ENCODE measurements around the gene PDGFRB. TPM values are rescaled to one million over a fixed set of nuclear protein-coding genes. Genes with fewer than 3 reads are reported as not detected.

The PDGFRB gene
- total and polyA plus RNA-seq, 10 of the 15 experiments (the other 5 are each of a cell fraction or from before 2014, with no cell fraction given) = 0.02 to 3.0 (median 1.0) TPM

GRCh38 chr5:150070821-150071220 lies 84.8 kb downstream of the PDGFRB start:
- Histone ChIP-seq H3K9ac (ENCODE audit: control insufficient read depth, insufficient read depth, low read length) (no peak overlapping the region), H3K36me3 (ENCODE audit: control insufficient read depth in 2 of 2, insufficient read depth in 2 of 2, low read length in 1 of 2) (no peaks in the 10 kb centered on the region), H3K27ac (ENCODE audit: control insufficient read depth, insufficient read depth) (no peak overlapping the region), H3K4me3 (no peak overlapping the region), H4K20me1 (ENCODE audit: control insufficient read depth, insufficient read depth) (no peaks in the 10 kb centered on the region), H3K79me2 (ENCODE audit: control insufficient read depth, insufficient read depth, low read length) (no peaks in the 10 kb centered on the region), H2AFZ (ENCODE audit: control insufficient read depth, low read depth, low read length) (no peak overlapping the region), H3K4me2 (ENCODE audit: control insufficient read depth, insufficient read depth) (no peak overlapping the region), H3K4me1 (ENCODE audit: control insufficient read depth, insufficient read depth, low read length) (no peaks in the 10 kb centered on the region), H3K9me3 (replicated peaks; ENCODE audit: control insufficient read depth, insufficient read depth, low read length) (no peaks in the 10 kb centered on the region), H3K27me3 (replicated peaks in 1 of 2; ENCODE audit: control insufficient read depth in 2 of 2, insufficient read depth in 2 of 2, low read length in 1 of 2) (no peaks in the 10 kb centered on the region)
- no TSS peak for BruUV-seq (replicated peaks)
- 20% methylated on average over 3 of the region's 3 CpGs for WGBS (ENCODE audit: insufficient coverage, insufficient replicate concordance, low lambda C conversion rate, missing lambda C conversion rate)
- in situ Hi-C loops (cut with MboI) = no loop called here
- DNase-seq (ENCODE audit: low read depth, low spot score) = no peak
- ChIA-PET CTCF (interaction anchor here (0.7 kb wide), 1 partner anchor 21 kb away, joined by 3 read pairs; no protein-coding TSS in a partner anchor), POLR2A (no interaction called here), SMC1A (ENCODE audit: uncharacterized antibody, unreplicated experiment) (no interaction called here), RAD21 (ENCODE audit: unreplicated experiment) (no interaction called here)
- FAIRE-seq = no peak
- no peak for TF ChIP-seq HDGF (IDR thresholded peaks at IDR 0.05)
- intact Hi-C loops (cut with micrococcal nuclease; ENCODE audit: unreplicated experiment) = no loop called here
- ATAC-seq = no peak

GRCh38 chr5:150069672-150070627 lies 85.7 kb downstream of the PDGFRB start:
- Histone ChIP-seq H3K9me3 (replicated peaks; ENCODE audit: control insufficient read depth, insufficient read depth, low read length) (no peaks in the 10 kb centered on the region), H3K79me2 (ENCODE audit: control insufficient read depth, insufficient read depth, low read length) (no peaks in the 10 kb centered on the region), H3K4me2 (ENCODE audit: control insufficient read depth, insufficient read depth) (no peak overlapping the region), H4K20me1 (ENCODE audit: control insufficient read depth, insufficient read depth) (no peaks in the 10 kb centered on the region), H2AFZ (ENCODE audit: control insufficient read depth, low read depth, low read length) (no peak overlapping the region), H3K4me3 (no peak overlapping the region), H3K27ac (ENCODE audit: control insufficient read depth, insufficient read depth) (no peak overlapping the region), H3K9ac (ENCODE audit: control insufficient read depth, insufficient read depth, low read length) (no peak overlapping the region), H3K4me1 (ENCODE audit: control insufficient read depth, insufficient read depth, low read length) (no peaks in the 10 kb centered on the region), H3K27me3 (replicated peaks in 1 of 2; ENCODE audit: control insufficient read depth in 2 of 2, insufficient read depth in 2 of 2, low read length in 1 of 2) (no peaks in the 10 kb centered on the region), H3K36me3 (ENCODE audit: control insufficient read depth in 2 of 2, insufficient read depth in 2 of 2, low read length in 1 of 2) (no peaks in the 10 kb centered on the region)
- DNase-seq (ENCODE audit: low read depth, low spot score) (no peak), ATAC-seq (no peak), FAIRE-seq (no peak)
- ChIA-PET POLR2A (no interaction called here), CTCF (interaction anchor here (0.8 kb wide), 1 partner anchor 12 kb away, joined by 3 read pairs; no protein-coding TSS in a partner anchor), RAD21 (ENCODE audit: unreplicated experiment) (no interaction called here), SMC1A (ENCODE audit: uncharacterized antibody, unreplicated experiment) (interaction anchor here (0.6 kb wide), 1 partner anchor 65 kb away, joined by 3 read pairs; no protein-coding TSS in a partner anchor)
- BruUV-seq (replicated peaks) = no TSS peak
- intact Hi-C loops (cut with micrococcal nuclease; ENCODE audit: unreplicated experiment) = no loop called here
- in situ Hi-C loops (cut with MboI) = no loop called here
- TF ChIP-seq, protein P1, sequence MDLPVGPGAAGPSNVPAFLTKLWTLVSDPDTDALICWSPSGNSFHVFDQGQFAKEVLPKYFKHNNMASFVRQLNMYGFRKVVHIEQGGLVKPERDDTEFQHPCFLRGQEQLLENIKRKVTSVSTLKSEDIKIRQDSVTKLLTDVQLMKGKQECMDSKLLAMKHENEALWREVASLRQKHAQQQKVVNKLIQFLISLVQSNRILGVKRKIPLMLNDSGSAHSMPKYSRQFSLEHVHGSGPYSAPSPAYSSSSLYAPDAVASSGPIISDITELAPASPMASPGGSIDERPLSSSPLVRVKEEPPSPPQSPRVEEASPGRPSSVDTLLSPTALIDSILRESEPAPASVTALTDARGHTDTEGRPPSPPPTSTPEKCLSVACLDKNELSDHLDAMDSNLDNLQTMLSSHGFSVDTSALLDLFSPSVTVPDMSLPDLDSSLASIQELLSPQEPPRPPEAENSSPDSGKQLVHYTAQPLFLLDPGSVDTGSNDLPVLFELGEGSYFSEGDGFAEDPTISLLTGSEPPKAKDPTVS (IDR thresholded peaks at IDR 0.05; ENCODE audit: low read depth, low read length) = no peak
- no peak for TF ChIP-seq HDGF (IDR thresholded peaks at IDR 0.05)
- WGBS (ENCODE audit: insufficient coverage, insufficient replicate concordance, low lambda C conversion rate, missing lambda C conversion rate) = 52% methylated on average over 25 of the region's 25 CpGs
